ENCODE results near the gene ABCF2. TPM values are rescaled to one million over a fixed set of nuclear protein-coding genes. Genes with fewer than 3 reads are reported as not detected.

Gene ABCF2
- total RNA-seq, 6 donors from 2014 or later = 19.8 to 48.2 (median 28.6) TPM

- Histone ChIP-seq H3K27ac (no peak overlapping the region), H3K9me3 (no peaks in the 10 kb centered on the region), H3K27me3 (no peaks in the 10 kb centered on the region), H3K4me1 (peaks cover 0 to 4% (median 0%) of the 10 kb centered on the region in 4 donors), H3K36me3 (no peaks in the 10 kb centered on the region), H3K4me3 (no peak overlapping the region)
- DNase-seq (no peak), ATAC-seq (ENCODE audit: low FRiP score in 2 of 2) (no peak)
- TF ChIP-seq POLR2AphosphoS5 (IDR thresholded peaks at IDR 0.05) (no peak), CTCF (IDR thresholded peaks at IDR 0.05) (no peak), EP300 (IDR thresholded peaks at IDR 0.05) (no peak), POLR2A (IDR thresholded peaks at IDR 0.05) (no peak)
- WGBS, 2 donors = 83 to 89% methylated on average over 1 to 9 of the region's 9 CpGs
Observed at GRCh38 chr7:151176401-151176800, 50.6 kb downstream of the ABCF2 start.

GRCh38 chr7:151175793-151176311 is 51.2 kb downstream of the ABCF2 start:
- Histone ChIP-seq H3K4me3 (no peak overlapping the region), H3K27ac (no peak overlapping the region), H3K4me1 (peaks cover 0 to 4% (median 0%) of the 10 kb centered on the region in 4 donors), H3K27me3 (no peaks in the 10 kb centered on the region), H3K36me3 (no peaks in the 10 kb centered on the region), H3K9me3 (no peaks in the 10 kb centered on the region)
- 72 to 83% methylated on average over 10 to 23 of the region's 23 CpGs for WGBS, 2 donors
- DNase-seq = peak in 1 of 2 donors; percentile 70
- no peak for TF ChIP-seq EP300 (IDR thresholded peaks at IDR 0.05)
- no peak for TF ChIP-seq POLR2A (IDR thresholded peaks at IDR 0.05)
- no peak for TF ChIP-seq POLR2AphosphoS5 (IDR thresholded peaks at IDR 0.05)
- TF ChIP-seq CTCF (IDR thresholded peaks at IDR 0.05) = no peak
- ATAC-seq (ENCODE audit: low FRiP score in 2 of 2) = no peak

- H3K27me3 ChIP-seq = no peaks in the 10 kb centered on the region
- WGBS, 2 donors = 81 to 88% methylated on average over 16 of the region's 16 CpGs
- no peak overlapping the region for H3K4me3 ChIP-seq
- H3K4me1 ChIP-seq = peaks cover 0 to 4% (median 0%) of the 10 kb centered on the region in 4 donors
- TF ChIP-seq CTCF (IDR thresholded peaks at IDR 0.05) (no peak), POLR2AphosphoS5 (IDR thresholded peaks at IDR 0.05) (no peak), POLR2A (IDR thresholded peaks at IDR 0.05) (no peak), EP300 (IDR thresholded peaks at IDR 0.05) (no peak)
- no peak for ATAC-seq (ENCODE audit: low FRiP score in 2 of 2)
- no peaks in the 10 kb centered on the region for H3K9me3 ChIP-seq
- no peak for DNase-seq
- no peaks in the 10 kb centered on the region for H3K36me3 ChIP-seq
- no peak overlapping the region for H3K27ac ChIP-seq
Observed at GRCh38 chr7:151175047-151175792, 51.8 kb downstream of the ABCF2 start.

GRCh38 chr7:151174246-151175046 is 52.6 kb downstream of the ABCF2 start:
- no peak for TF ChIP-seq POLR2A (IDR thresholded peaks at IDR 0.05)
- TF ChIP-seq EP300 (IDR thresholded peaks at IDR 0.05) = no peak
- no peak for TF ChIP-seq POLR2AphosphoS5 (IDR thresholded peaks at IDR 0.05)
- TF ChIP-seq CTCF (IDR thresholded peaks at IDR 0.05) = no peak
- peaks cover 0 to 4% (median 0%) of the 10 kb centered on the region in 4 donors for H3K4me1 ChIP-seq
- peaks cover 0 to 3% (median 0%) of the 10 kb centered on the region in 4 donors for H3K27me3 ChIP-seq
- 60 to 67% methylated on average over 31 to 69 of the region's 77 CpGs for WGBS, 2 donors
- DNase-seq = peak; percentile 31 to 89
- no peaks in the 10 kb centered on the region for H3K36me3 ChIP-seq
- ATAC-seq (ENCODE audit: low FRiP score in 2 of 2) = no peak
- H3K27ac ChIP-seq = no peak overlapping the region
- H3K9me3 ChIP-seq = no peaks in the 10 kb centered on the region
- no peak overlapping the region for H3K4me3 ChIP-seq

All from upper lobe of left lung (tissue), 6 donors.